ENCODE data around the gene GABARAPL1.
"Not testable (repeated sequence)": the region's sequence is repeated elsewhere in the genome, so short reads cannot be mapped to it uniquely, and the experiment has no call there.

GABARAPL1 gene

DNA sequence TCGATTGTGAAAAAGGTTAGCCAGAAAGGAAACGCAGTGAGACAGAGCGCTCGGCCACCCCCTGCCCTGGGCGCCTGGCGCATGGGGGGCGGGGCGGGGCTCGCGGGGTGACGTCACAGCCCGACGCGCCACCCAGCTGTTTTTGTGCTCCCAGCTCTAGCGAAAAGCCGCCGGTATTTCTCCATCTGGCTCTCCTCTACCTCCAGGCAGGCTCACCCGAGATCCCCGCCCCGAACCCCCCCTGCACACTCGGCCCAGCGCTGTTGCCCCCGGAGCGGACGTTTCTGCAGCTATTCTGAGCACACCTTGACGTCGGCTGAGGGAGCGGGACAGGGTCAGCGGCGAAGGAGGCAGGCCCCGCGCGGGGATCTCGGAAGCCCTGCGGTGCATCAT, at the start of gene GABARAPL1:
Gene GABARAPL1, plus strand, starts transcription at position 139 of the 393 bp plus-strand sequence. Its CDS starts 253 bp downstream, at position 392.
- DNase-seq (ENCODE audit: low read depth, low spot score): peak; percentile 57

DNA sequence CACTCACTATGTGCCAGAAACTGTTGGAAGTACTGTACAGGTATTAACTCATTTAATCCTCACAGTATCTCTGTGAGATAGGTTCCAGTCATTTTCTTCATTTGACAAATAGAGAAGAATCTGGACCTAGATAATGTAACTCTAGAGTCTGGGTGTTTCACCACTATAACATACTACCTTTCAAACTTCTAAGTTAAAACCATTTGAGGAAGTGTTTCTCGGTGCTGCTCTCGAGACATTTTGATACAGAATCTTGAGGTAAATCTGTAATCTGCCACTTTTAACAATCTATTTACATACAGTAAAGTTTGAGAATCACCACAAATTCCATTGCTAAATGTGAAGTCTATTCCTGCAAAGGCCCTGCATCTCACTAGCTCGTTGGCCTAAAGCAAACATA, 49.6 kb upstream of the GABARAPL1 start:
- DNase-seq (ENCODE audit: low read depth, low spot score): no peak

DNA sequence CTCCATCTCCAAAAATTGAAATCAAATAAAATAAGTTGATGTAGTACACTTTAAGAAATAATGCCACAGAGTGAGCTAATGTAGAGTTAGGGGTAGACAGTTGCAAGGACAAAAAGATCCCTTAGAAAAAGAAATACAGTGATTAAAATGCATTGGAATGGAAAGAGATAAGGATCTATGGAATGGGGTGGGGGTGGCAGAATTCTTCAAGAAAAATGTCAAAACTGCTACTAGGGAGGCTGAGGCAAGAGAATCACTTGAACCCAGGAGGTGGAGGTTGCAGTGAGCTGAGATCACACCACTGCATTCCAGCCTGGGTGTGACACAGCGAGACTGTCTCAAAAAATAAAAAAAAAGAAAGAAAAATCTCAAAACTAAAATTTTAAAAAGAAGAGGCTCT, 47.3 kb upstream of the GABARAPL1 start:
- no peak for DNase-seq (ENCODE audit: low read depth, low spot score)

DNA sequence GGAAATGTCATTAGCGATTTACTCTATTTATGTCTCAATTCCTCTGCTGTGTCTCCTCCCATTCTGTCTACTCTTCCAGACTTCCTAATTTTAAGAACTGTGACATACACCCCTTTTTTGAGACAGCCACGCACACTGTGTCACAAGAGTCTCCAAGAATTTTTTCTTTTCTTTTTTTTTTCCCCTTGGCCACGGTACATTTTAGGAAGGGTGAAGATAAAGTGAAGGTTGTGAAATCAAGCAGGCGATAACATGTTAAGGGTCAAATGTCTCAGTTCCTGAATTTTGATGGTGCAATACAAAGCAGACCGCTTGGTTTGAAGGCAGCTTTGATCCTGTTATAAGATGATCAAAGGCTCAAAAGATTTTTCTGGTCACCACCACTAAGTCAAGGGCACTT, 45.1 kb upstream of the GABARAPL1 start:
- DNase-seq (ENCODE audit: low read depth, low spot score): no peak

DNA sequence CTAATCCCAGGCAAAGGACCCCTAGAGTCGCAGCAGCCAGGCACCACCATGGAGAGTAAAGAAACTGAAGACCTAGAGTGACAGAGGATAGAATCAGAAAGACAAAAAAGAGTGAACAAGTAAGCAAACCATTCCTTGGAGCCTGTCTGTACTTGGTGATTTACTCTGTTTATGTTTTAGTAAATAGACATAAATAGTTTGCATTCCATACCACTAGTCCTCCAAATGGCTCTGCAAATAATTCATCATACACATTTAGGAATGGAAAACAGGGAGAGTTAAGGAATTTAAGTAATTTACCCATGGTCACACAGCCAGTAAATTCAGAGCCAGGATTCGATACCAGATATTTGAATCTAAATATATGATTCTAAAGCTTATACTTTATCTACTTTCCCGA, 43.6 kb upstream of the GABARAPL1 start:
- no peak for DNase-seq (ENCODE audit: low read depth, low spot score)

DNA sequence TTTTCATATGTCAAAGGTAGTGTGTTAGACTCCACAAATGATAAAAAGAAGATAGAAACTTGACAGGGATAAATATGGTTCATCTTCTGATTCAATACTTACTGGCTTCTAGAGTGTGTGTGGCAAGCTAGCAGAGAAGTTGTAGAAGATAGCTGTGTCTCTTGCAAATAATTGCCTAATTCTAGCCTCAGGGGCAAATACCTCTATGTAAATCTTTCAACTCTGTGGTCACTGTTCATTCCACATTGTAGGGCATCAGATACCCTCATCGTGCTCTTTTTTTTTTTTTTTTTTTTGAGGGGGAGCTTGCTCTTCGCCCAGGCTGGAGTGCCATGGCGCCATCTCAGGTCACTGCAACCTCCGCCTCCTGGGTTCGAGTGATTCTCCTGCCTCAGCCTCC, 42.5 kb upstream of the GABARAPL1 start:
- no peak for DNase-seq (ENCODE audit: low read depth, low spot score)

DNA sequence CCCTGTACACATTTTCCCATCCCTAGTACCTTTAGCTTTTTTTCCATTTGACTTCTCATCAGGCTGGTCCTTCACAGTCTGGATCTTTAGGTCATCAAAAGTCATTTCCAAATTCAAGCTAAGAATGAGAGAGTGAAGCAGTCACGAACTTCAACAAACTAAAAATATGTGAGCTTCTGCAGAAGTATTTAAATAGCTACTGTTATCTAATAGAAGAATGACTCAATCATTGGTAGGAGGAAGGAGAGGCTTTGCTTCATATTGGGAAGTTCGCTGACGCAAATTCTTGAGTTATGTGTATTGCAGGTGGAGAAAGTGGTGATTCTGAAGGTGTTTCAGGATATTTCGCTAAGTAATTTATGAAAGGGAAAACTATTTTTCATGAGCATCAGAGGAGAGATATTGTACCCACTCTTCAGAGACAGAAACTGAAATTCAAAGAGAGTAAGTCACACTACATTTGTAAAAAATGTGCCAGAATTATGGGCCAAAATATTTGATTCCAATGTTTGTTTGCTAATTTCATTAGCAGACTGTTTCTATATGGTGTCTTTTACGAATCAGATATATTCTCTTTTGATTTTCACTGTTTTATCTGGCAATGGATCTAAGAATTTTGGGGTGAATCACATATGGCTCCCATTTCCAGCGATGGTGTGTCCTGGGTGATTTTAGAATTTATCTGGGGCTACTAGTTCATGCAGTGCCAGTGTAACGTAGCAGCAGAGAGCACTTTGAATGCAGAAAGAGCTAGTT, 40.5 kb upstream of the GABARAPL1 start, which contains the start of gene OLR1:
Gene OLR1, minus strand, starts transcription at position 160 of the 756 bp plus-strand sequence. Its CDS starts 55 bp downstream, at position 105.
- DNase-seq (ENCODE audit: low read depth, low spot score): no peak

DNA sequence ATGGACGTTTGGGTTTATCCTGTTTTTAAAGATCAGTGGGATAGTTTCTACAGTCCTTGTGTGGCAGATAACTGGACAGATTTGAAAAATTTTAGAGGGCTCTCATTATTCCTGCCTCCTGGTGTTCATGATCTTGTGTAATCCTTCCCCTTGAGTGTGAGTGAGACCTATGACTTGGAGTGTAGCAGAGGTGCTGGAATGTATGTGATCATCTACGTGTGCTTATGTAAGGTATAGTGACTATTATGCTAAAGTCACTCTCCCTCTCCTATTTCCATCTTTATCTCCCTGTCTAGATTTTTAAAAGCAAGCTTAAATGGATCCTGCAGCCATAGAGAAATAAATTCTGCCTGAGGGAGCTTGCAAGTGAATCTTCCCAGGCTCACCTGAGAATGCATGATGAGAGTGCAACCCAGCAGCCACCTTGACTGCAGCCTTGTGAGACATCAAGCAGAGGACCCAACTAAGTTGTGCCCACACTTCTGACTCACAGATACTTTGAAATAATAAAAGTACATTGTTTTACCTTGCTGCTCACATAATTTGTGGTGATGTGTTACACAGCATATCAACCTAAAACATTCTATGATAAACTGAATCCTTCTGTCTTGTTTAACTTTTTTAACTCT, 37.6 kb upstream of the GABARAPL1 start:
- no peak for DNase-seq (ENCODE audit: low read depth, low spot score)

DNA sequence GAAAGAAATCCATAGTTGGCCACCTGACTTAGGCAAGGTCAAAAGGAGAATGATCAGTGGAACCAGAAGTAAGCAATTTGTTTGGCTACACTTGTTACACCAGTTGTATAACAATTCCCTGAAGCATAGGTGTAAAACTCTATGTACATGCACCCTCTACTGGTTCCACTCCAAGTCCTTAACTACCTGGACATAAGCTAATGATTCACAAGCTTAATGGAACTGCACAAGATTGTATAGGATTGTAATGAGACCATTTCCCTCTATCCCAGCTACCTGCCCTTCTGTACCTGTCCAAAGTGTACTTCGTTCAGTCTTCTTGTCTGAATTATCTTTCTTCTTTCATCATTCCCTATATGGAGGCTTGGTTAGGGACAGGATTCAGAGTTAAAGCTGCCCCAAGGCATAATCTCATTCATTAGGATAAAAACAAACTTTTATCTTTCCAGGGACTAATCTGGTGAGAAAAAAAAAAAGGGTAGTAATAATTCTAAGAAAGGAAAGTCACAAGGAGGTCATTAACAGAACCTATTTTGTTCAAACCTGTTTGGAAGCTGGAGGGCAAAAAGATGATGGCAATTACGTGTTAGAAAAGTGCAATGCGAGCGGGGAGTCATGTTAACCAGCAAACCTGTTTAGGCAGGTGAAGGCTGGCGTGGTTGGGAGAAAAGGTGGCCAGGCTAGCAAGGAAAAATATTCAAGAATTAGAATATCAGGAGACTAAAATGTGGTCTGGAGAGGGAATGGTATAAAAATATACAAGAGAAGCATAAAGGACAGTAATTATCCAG, 36.6 kb upstream of the GABARAPL1 start:
- no peak for DNase-seq (ENCODE audit: low read depth, low spot score)

DNA sequence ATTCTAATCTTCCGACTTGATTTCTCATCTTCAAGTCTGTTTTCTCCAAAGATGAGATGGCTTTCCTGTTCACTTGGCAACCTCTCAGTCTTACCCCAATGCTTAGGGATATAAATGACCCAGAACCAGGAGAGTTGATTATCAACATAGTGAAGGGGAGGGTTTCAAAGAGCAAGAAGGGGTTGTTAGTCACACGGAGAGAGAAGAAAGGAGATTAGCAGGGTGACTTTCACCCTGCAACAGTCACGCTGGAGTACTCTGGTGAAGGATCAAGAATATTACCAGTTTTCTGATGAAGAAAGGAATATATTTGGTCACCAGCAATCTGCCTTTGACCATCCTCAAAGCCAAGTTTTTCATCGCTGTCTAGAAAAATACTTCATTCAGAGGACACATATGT, 33.9 kb upstream of the GABARAPL1 start, which contains the start of gene TMEM52B:
Gene TMEM52B, plus strand, starts transcription at position 212 of the 400 bp plus-strand sequence. CDS start 543 bp downstream, outside the sequence.
- no peak for DNase-seq (ENCODE audit: low read depth, low spot score)

DNA sequence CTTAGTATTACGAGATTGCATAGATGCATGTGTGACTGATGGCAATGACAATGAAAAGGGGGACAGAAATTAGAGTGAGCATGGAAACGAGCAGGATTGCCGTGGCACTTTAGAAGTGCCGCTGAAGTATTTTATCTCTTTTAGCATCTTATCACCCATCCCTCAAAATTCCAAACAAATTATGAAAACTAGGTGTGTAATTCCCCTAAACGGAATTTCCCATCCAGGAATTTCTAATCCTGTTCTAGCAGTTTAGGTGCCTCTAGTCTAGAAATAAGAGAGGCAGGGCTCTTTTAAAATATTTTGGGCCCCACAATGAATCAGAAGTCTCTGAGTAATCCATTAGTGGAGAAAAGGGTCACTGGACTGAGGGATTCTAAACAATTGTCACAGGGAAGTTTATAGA, 32.9 kb upstream of the GABARAPL1 start:
- no peak for DNase-seq (ENCODE audit: low read depth, low spot score)

DNA sequence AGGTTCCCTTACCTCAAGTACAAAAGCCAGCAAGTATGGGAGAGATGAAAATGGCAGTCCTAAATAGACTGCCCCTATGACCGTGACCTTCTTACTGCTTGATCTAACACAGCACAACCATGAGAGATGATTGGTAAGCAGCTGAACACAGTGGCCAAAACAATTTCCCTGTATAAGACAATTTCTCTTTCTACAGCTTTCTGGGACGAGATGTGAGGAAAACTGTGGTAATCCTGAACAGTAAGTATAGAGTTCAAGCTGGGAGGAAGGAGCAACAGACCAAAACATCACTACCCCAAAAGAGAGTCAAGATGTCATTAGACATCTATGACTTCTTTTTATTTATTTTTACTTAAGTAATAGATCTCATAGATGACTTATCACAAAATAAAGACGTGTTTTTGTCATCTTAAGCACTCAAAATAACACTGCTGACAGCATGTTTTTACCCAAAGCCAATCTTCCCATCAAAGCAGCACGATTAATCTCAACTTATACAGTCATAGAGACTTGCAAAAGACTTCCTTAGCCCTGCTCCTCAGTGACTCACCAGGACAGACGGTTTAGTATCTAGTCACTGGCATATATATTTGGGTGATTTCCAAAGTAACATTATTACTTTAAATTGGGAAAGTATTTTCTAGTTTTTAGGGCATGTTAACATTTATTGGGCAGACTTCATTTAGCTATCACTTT, 30.2 kb upstream of the GABARAPL1 start:
- no peak for DNase-seq (ENCODE audit: low read depth, low spot score)

DNA sequence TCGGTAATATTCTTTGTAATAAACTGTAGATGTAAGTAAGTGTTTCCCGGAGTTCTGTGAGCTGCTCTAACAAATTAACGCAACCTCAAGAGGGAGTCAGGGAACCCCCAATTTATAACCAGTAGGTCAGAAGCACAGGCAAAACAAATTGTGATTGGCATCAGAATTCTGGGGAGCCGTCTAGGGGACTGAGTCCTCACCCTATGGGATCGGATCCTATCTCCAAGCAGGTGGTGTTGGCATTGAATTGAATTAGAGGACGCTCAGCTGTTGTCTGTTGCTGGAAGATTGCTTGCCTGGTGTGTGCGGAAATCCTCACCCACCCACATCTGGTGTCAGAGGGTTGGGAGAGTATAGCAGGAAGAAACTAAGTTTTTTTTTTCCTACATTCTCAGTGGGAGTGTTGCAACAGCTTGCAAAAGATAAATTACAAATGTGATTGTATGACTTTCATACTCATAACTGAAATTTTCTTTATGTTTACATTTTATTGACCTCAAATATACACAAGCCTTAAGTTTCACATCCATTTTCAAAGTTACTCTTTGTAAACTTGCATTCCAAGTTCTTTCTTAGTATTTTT, 28.3 kb upstream of the GABARAPL1 start:
- DNase-seq (ENCODE audit: low read depth, low spot score): no peak

DNA sequence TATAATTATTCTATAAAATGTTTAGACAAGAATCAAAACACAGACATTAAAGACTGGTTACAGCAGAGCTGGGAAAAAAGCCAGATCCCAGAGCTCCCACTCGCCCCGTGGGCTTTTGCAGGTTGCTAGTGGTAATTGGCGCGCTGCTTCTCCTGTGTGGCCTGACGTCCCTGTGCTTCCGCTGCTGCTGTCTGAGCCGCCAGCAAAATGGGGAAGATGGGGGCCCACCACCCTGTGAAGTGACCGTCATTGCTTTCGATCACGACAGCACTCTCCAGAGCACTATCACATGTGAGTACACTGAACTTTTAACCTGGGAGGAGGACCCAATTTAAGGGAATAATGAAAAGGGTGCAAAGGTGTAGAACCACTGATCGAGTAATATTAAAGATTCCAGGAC, 26.4 kb upstream of the GABARAPL1 start:
- DNase-seq (ENCODE audit: low read depth, low spot score): no peak

DNA sequence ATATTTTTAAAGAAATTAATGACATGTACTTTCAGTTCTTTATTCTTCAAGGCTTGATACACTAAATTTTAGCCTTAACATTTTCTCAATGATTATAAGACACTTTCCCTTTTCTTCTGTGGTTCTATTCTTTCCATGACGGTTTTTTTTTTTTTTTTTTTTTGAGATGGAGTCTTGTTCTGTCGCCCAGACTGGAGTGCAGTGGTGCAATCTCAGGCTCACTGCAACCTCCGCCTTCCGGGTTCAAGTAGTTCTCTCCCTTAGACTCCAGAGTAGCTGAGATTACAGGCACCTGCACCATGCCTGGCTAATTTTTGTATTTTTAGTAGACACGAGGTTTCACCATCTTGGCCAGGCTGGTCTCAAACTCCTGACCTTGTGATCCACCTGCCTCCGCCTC, 25.7 kb upstream of the GABARAPL1 start:
- not testable (repeated sequence) for DNase-seq (ENCODE audit: low read depth, low spot score)

DNA sequence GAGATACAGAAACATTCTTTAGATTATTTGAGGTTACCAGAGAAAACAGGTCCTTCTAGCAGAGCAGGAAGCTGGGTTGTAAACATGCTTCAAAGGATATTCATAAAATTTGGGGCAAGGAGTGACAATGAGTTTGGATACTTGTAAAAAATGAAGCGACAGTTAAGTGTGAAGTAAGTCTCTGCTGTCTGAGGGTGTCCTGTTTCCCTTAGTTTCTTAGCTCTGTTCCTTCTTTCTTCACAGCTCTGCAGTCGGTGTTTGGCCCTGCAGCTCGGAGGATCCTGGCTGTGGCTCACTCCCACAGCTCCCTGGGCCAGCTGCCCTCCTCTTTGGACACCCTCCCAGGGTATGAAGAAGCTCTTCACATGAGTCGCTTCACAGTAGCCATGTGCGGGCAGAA, 23.0 kb upstream of the GABARAPL1 start:
- DNase-seq (ENCODE audit: low read depth, low spot score): no peak

DNA sequence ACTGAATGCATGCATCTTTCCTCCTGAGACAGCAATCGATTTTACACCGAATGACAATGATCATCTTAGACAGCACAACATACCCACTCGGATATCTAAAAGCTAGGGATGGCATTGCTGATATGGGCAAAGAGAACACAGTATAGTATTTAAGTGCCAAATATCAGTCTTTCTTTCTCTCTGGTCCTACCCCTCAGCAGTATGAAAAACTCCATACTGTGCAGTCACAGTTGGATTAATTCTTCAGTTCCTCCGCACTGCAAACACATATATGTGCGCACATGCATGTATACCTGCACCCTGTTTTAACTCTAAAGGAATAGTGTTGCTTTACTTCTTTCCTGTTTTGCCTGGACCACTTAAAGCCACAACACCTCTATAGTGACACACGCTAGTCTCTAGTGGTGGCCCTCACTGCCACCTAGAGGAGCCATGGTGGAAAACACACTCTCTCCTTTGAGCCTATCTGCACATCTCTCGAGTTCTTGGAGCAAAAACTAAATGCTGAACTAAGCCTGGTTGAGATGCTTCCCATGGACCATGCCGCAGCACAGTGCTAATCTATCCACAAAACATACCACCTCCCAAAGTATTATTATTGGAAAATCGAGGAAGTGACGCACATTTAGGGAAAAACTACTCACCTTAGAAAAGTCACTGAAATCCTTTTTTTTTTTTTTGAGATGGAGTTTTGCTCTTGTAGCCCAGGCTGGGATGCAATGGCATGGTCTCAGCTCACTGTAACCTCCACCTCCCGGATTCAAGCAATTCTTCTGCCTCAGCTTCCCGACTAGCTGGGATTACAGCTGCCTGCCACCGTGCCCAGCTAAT, 21.9 kb upstream of the GABARAPL1 start:
- no peak for DNase-seq (ENCODE audit: low read depth, low spot score)

DNA sequence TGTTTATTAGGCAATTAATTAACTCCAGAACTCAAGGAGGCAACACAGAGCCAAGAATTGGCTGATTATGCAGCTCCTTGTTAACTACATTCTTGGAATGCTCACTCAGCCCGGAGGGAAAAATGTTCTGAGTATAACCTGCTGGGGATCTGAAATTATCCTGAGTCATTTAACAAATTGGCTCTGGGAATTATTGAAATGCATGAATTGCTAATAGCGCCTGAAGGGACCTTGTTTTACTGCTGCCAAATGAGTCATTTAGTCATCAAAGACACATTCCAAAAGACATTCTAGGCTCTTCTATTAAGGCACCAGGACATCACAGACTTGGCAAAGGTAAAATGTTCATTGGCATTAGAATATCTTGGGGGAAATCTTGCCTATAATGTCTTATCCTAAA, 20.8 kb upstream of the GABARAPL1 start:
- no peak for DNase-seq (ENCODE audit: low read depth, low spot score)

DNA sequence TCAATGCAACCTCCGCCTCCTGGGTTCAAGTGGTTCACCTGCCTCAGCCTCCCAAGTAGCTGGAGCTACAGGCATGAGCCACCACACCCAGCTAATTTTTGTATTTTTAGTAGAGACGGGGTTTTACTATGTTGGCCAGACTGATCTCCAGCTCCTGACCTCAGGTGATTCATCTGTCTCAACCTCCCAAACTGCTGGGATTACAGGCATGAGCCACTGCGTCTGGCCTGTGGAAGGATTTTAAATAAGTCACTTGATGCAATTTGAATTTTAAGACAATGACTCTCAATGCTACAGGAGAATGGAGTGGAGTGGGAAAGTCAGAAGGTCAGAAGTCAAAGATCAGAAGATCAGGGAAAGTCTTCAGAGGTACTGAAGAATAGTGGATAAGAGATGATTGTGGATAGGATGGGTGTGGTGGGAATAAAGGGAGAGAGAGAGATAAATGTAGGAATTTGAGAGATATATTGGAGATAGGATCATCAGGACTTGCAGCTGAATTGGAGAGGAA, 18.5 kb upstream of the GABARAPL1 start:
- no peak for DNase-seq (ENCODE audit: low read depth, low spot score)

DNA sequence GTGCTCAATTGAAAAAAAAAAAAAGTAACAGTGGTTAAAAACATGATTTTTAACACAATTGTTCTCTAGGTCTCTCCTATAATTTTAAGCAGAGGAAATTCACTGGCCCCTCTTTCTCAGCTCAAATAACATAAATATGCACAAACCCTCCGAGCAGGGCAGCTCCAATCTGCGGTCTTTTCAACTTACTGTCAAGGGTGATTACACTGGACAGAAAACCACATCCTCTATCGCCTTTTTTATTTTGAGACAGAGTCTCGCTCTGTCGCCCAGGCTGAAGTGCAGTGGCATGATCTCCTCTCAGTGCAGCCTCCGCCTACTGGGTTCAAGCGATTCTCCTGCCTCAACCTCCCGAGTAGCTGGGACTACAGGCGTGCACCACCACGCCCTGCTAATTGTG, 16.5 kb upstream of the GABARAPL1 start:
- no peak for DNase-seq (ENCODE audit: low read depth, low spot score)

Measured in smooth muscle cell of the brain vasculature (primary cell).